GM21576 (cell line): ENCODE measurements around the gene CEP97.

Source experiments
- ATAC-seq: cut with Tn5 transposase; IDR thresholded peaks from one replicate; pipeline ENCODE4 v1.9.1; 2021; ENCODE audit warnings: mild to moderate bottlenecking, moderate library complexity; ENCODE audit not compliant: unreplicated experiment

The CEP97 gene

DNA sequence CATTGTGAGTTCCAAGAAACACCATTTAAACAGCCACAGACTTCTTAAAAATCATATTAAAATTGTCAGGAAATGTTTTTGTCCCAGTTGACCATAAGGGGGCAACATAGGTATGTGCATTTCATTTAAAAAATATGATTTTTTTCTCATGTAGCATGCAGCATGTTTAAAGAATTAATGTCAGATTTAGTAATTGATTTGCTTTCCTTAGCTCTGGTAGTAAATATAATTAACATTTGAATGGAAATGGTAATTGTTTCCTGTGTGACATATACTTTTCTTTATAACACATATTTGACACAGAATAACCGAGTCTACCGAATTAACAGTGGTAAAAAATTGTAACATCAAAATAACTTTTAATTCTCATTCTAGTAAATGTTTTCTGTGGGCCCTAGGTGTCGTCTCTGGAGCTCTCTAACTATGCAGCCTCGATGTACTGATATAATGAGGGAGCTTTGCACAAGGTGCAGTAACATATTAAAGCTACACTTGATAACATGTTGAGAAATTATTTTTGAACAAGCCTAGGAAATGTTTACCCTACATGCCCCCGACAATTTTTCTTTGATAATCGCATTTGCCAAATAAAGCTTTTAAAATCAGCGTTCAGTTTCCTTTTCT lies 89.5 kb downstream of the CEP97 start:
- no peak for ATAC-seq

DNA sequence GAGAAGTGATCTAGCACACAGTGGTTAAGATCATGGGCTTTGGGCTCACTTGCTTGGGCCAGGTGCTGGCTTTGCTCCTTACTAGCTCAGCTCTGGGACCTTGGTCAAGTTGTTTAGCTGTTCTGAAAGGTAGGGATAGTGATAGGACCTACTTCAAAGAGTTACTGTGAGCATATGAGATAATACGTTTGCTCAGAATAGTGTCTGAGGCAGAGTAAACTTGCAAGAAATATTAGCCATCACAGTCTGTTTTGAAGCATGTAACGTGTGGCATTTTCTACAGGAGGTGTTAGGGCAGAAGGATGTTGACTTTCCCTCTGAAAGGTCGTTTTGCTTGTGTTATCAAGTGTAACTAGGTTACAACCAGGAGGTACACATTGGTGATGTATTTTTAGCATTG lies 90.4 kb downstream of the CEP97 start:
- no peak for ATAC-seq

DNA sequence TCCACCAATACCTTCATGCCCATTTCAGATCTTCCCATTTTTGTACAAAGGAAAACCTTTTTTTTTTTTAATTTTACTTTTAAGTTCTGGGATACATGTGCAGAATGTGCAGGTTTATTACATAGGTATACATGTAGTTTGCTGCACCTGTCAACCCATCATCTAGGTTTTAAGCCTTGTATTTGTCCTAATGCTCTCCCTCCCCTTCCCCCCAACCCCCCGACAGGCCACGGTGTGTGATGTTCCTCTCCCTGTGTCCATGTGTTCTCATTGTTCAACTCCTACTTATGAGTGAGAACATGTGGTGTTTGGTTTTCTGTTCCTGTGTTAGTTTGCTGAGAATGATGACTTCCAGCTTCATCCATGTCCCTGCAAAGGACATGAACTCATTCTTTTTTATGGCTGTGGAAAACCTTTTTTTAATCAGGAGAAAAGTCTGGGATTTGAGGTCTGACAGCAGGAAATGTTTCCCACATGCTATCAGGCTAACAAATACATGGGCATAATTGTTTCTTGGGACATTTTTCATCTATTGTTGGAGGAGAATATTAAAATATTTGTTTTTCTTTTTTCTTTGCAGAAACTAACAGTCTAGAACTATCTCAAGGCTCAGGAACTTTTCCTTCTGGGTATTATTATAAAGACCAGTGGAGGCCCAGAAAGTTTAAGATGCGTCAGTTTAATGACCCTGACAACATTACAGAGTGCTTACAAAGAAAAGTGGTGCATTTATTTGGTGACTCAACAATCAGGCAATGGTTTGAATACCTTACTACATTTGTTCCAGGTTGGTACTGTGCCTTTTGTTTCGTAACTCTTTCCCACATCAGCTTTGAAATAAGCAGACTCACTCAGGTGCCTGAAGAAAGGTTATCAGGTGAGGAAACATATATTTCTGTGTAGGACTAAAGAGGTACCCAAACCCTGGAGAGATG lies 92.1 kb downstream of the CEP97 start:
- ATAC-seq: no peak

DNA sequence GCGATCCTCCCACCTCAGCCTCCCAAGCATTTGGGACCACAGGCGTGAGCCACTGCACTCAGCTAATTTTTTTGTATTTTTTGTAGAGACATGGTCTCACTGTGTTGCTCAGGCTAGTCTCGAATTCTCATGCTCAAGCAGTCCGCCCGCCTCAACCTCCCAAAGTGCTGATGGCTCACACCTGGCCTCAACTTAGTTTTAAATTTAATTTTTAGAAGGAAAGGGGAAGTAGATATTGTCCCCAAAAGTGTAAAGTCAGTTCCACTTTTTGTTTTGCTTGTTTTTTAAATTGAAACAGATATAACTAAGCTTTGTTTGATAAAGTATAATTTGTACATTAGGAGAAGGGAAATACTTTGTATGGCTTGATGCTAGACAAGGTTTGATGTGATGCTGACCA lies 93.6 kb downstream of the CEP97 start:
- no peak for ATAC-seq

DNA sequence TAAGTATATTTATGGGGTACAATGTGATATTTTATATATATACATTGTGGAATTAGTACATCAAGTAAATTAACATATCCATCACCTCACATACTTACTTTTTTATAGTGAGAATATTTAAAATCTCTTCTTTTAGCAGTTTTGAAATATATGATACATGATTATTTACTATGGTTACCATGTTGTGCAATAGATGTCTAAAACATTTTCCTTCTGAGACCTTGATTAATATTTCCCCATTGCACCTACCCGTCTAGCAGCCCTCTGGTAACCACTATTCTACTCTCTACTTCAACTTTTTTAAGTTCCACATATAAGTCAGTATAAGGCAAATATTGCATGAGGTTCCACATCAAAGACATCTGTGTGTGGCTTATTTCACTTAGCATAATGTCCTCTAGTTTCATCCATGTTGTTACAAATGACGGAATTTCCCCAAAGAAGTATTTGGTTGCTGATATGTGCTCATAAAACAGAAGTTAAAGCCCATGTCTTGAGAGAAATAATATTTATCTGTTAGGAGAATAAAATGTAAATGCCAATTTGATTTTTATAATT lies 95.3 kb downstream of the CEP97 start:
- ATAC-seq: no peak
